GM23338 (cell line): ENCODE results near the gene TPCN2. TPM values are rescaled to one million over a fixed set of nuclear protein-coding genes. Genes with fewer than 3 reads are reported as not detected.

Experiments used
- ATAC-seq: fragments of 200-7000 bp; cut with Tn5 transposase; 3 replicates; pipeline ENCODE4 v1.9.1; 2020
- DNase-seq: peaks from one replicate; pipeline ENCODE4 v3.0.0-alpha.2; 2015; ENCODE audit warnings: low spot score
- H2AFZ ChIP-seq: fragments of 200-600 bp; sonication (generic); 2 replicates; pipeline ENCODE4 v1.8.0; 2016; ENCODE audit warnings: antibody characterized with exemption, mild to moderate bottlenecking, moderate library complexity
- H3F3A ChIP-seq: fragments of 200-600 bp; sonication (generic); replicated peaks from 2 replicates; pipeline ENCODE4 v1.8.0; 2017; ENCODE audit warnings: antibody characterized with exemption, mixed run types, low read depth
- H3K27ac ChIP-seq: fragments of 200-600 bp; sonication (generic); 2 replicates; pipeline ENCODE4 v1.6.1; 2016; ENCODE audit warnings: low read depth
- H3K27me3 ChIP-seq: fragments of 200-600 bp; sonication (generic); 2 replicates; pipeline ENCODE4 v1.8.0; 2016; ENCODE audit warnings: mild to moderate bottlenecking, mixed run types, moderate library complexity; ENCODE audit not compliant: insufficient read depth
- H3K36me3 ChIP-seq: fragments of 200-600 bp; sonication (generic); 2 replicates; pipeline ENCODE4 v1.8.0; 2016; ENCODE audit warnings: mild to moderate bottlenecking; ENCODE audit not compliant: insufficient read depth
- H3K4me1 ChIP-seq: fragments of 200-600 bp; sonication (generic); 2 replicates; pipeline ENCODE4 v1.8.0; 2016; ENCODE audit warnings: mild to moderate bottlenecking, moderate library complexity; ENCODE audit not compliant: insufficient read depth
- H3K4me2 ChIP-seq: fragments of 200-600 bp; sonication (generic); 2 replicates; pipeline ENCODE4 v1.7.1; 2017; ENCODE audit warnings: mixed run types
- H3K4me3 ChIP-seq: fragments of 200-600 bp; sonication (generic); 2 replicates; pipeline ENCODE4 v1.6.1; 2016; ENCODE audit warnings: mixed run types
- H3K79me2 ChIP-seq: fragments of 200-600 bp; sonication (generic); replicated peaks from 2 replicates; pipeline ENCODE4 v1.8.0; 2017; ENCODE audit warnings: mild to moderate bottlenecking; ENCODE audit not compliant: insufficient read depth
- H3K9me2 ChIP-seq: fragments of 200-600 bp; sonication (generic); 2 replicates; pipeline ENCODE4 v1.8.0; 2017; ENCODE audit not compliant: insufficient read depth
- H4K20me1 ChIP-seq: fragments of 200-600 bp; sonication (generic); replicated peaks from 2 replicates; pipeline ENCODE4 v1.8.0; 2017; ENCODE audit warnings: mild to moderate bottlenecking; ENCODE audit not compliant: insufficient read depth
- H3K27ac Mint-ChIP-seq: 2 replicates; pipeline ENCODE4 v1.8.0; 2020; ENCODE audit warnings: inconsistent platforms, mild to moderate bottlenecking, moderate library complexity, mixed read lengths
- H3K27me3 Mint-ChIP-seq: 3 replicates; pipeline ENCODE4 v1.8.0; 2022; ENCODE audit warnings: low read depth, mild to moderate bottlenecking, moderate library complexity, mixed read lengths, inconsistent platforms; ENCODE audit not compliant: insufficient read depth, poor library complexity
- H3K36me3 Mint-ChIP-seq: 3 replicates; pipeline ENCODE4 v1.8.0; 2021; ENCODE audit warnings: low read depth, mild to moderate bottlenecking, inconsistent platforms, moderate library complexity, mixed read lengths
- H3K4me1 Mint-ChIP-seq: 3 replicates; pipeline ENCODE4 v1.8.0; 2020; ENCODE audit warnings: mild to moderate bottlenecking, inconsistent platforms, mixed read lengths
- H3K4me3 Mint-ChIP-seq: 3 replicates; pipeline ENCODE4 v1.8.0; 2021; ENCODE audit warnings: moderate library complexity, mild to moderate bottlenecking, inconsistent platforms, mixed read lengths
- H3K9me3 Mint-ChIP-seq: 3 replicates; pipeline ENCODE4 v1.8.0; 2020; ENCODE audit warnings: moderate library complexity, mild to moderate bottlenecking, inconsistent platforms, mixed read lengths
- CREB1 ChIP-seq: fragments of 250-450 bp; sonication (Bioruptor Pico); IDR thresholded peaks from 2 replicates; pipeline ENCODE4 v1.5.0; 2020; ENCODE audit warnings: low read depth, mild to moderate bottlenecking, moderate library complexity
- ETS1 ChIP-seq: IDR thresholded peaks from 2 replicates; pipeline ENCODE4 v1.6.1; 2016; ENCODE audit warnings: antibody characterized with exemption
- EZH2 ChIP-seq: fragments of 200-600 bp; sonication (generic); IDR thresholded peaks from one replicate; pipeline ENCODE4 v1.8.0; 2017; ENCODE audit warnings: antibody characterized with exemption, mild to moderate bottlenecking, low read depth; ENCODE audit not compliant: unreplicated experiment
- EZH2phosphoT487 ChIP-seq: fragments of 200-600 bp; sonication (generic); IDR thresholded peaks from one replicate; pipeline ENCODE4 v1.8.1; 2018; ENCODE audit warnings: antibody characterized with exemption; ENCODE audit not compliant: unreplicated experiment
- JUNB ChIP-seq: IDR thresholded peaks from one replicate; pipeline ENCODE4 v1.6.1; 2016; ENCODE audit warnings: antibody characterized with exemption; ENCODE audit not compliant: unreplicated experiment
- NANOG ChIP-seq: IDR thresholded peaks from 2 replicates; pipeline ENCODE4 v1.6.1; 2016; ENCODE audit warnings: antibody characterized with exemption, borderline replicate concordance
- POLR2AphosphoS5 ChIP-seq: IDR thresholded peaks from 2 replicates; pipeline ENCODE4 v1.6.1; 2016; ENCODE audit warnings: antibody characterized with exemption, low read depth
- STAT1 ChIP-seq: IDR thresholded peaks from one replicate; pipeline ENCODE4 v1.6.1; 2016; ENCODE audit warnings: antibody characterized with exemption; ENCODE audit not compliant: unreplicated experiment
- ZNF114 ChIP-seq: fragments of 250-450 bp; sonication (Bioruptor Pico); IDR thresholded peaks from 2 replicates; pipeline ENCODE4 v1.5.0; 2020; ENCODE audit warnings: mild to moderate bottlenecking, moderate library complexity
- ZNF331 ChIP-seq: fragments of 250-450 bp; sonication (Bioruptor Pico); IDR thresholded peaks from 2 replicates; pipeline ENCODE4 v1.5.0; 2020; ENCODE audit warnings: low read depth, mild to moderate bottlenecking, moderate library complexity
- polyA plus RNA-seq: library from polyadenylated mRNA; unstranded; fragments of >200 nt; fragmentation: Nextera tagmentation; extraction: Ambion mirVana; gene quantifications from 2 replicates; pipeline ENCODE4 v1.2.1, GENCODE V29; 2016
- total RNA-seq: library from RNA; depleted of rRNA; stranded (reverse); fragments of >200 nt; shearing (Covaris generic); gene quantifications from 2 replicates; pipeline ENCODE4 v1.2.3, GENCODE V29; 2014
- TF ChIP-seq, protein P1 (sequence below), 2 experiments: fragments of 200-600 bp in 1 of 2; sonication (generic) in 1 of 2; conservative IDR thresholded peaks; 2 replicates each; pipeline versions ENCODE4 v1.5.1 to v1.6.1; 2016 to 2017; ENCODE audit warnings: antibody characterized with exemption in 2 of 2, low read depth in 2 of 2, mild to moderate bottlenecking in 2 of 2, moderate library complexity in 1 of 2
- TF ChIP-seq, protein P2 (sequence below): IDR thresholded peaks from one replicate; pipeline ENCODE4 v1.6.1; 2018; ENCODE audit warnings: antibody characterized with exemption; ENCODE audit not compliant: unreplicated experiment

TPCN2 gene
- total and polyA plus RNA-seq, 2 experiments from 2014 or later = 5.8 to 14.7 TPM

DNA sequence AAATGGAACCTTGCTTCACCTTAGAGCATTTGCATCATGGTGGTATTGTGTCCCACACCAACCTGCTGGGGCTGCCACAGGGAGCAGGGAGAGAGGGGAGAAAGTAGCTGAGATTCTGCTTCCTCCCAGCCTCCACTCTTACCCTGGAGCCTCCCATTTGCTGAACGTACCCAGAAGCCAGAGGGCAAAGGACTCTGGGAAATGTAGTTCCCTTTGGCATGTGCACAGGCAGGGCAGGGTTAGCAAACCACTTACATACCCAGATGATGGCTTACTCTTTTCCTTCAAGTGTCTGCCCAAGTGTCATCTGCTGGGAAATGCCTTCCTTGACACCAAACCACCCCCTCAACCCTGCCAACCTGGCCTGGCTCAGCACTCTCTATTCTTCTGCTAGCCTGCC, 123.9 kb downstream of the TPCN2 start:
- no peak overlapping the region for H3K4me3 Mint-ChIP-seq
- DNase-seq = peak; percentile 22
- Histone ChIP-seq H2AFZ (peak overlapping the region; percentile 81), H3K4me1 (no peaks in the 10 kb centered on the region), H3K36me3 (no peaks in the 10 kb centered on the region), H3F3A (no peaks in the 10 kb centered on the region), H3K4me2 (no peak overlapping the region), H3K79me2 (no peaks in the 10 kb centered on the region), H3K9me2 (no peaks in the 10 kb centered on the region; the same call in 1 of the 2 replicates), H3K4me3 (no peak overlapping the region), H3K27me3 (no peaks in the 10 kb centered on the region), H3K27ac (no peak overlapping the region), H4K20me1 (no peaks in the 10 kb centered on the region)
- no peak overlapping the region for H3K27ac Mint-ChIP-seq
- TF ChIP-seq ZNF331 (CRISPR knock-in tag) (no peak), ETS1 (peak; percentile 53; the same call in 1 of the 2 replicates)
- peak; percentile 62 for ATAC-seq
- H3K36me3 Mint-ChIP-seq = no peaks in the 10 kb centered on the region
- H3K4me1 Mint-ChIP-seq = no peaks in the 10 kb centered on the region
- H3K9me3 Mint-ChIP-seq = peaks cover 5% of the 10 kb centered on the region
- peaks cover 16% of the 10 kb centered on the region for H3K27me3 Mint-ChIP-seq

DNA sequence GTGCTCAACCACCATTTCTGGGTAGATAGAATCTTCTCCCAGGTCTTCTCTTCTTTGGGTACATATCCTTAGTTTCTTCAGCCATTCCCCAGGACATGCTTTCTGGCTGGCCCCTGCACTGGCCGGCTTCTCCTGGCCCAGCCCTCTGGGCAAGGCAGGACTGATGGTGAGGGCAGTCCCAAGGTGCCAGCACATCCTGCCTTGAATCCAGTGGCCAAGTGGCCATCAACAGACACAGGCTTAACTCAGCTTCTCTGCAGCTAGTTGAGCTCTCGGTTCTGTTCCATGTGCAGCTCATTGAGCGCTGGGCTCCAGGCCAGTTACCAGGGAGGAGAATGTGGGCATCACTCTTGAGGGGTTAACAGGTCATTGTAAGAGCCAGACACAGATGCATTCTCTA, 124.6 kb downstream of the TPCN2 start:
- Mint-ChIP-seq H3K4me1 (no peaks in the 10 kb centered on the region), H3K9me3 (peaks cover 5% of the 10 kb centered on the region), H3K36me3 (no peaks in the 10 kb centered on the region), H3K27ac (no peak overlapping the region), H3K4me3 (no peak overlapping the region), H3K27me3 (peaks cover 16% of the 10 kb centered on the region)
- ATAC-seq (no peak), DNase-seq (no peak)
- Histone ChIP-seq H3K27me3 (no peaks in the 10 kb centered on the region), H3K9me2 (no peaks in the 10 kb centered on the region; the same call in 1 of the 2 replicates), H3K4me1 (no peaks in the 10 kb centered on the region), H4K20me1 (no peaks in the 10 kb centered on the region), H3F3A (no peaks in the 10 kb centered on the region), H3K4me2 (no peak overlapping the region), H3K79me2 (no peaks in the 10 kb centered on the region), H2AFZ (no peak overlapping the region), H3K36me3 (no peaks in the 10 kb centered on the region), H3K4me3 (no peak overlapping the region), H3K27ac (no peak overlapping the region)
- TF ChIP-seq, protein P1, sequence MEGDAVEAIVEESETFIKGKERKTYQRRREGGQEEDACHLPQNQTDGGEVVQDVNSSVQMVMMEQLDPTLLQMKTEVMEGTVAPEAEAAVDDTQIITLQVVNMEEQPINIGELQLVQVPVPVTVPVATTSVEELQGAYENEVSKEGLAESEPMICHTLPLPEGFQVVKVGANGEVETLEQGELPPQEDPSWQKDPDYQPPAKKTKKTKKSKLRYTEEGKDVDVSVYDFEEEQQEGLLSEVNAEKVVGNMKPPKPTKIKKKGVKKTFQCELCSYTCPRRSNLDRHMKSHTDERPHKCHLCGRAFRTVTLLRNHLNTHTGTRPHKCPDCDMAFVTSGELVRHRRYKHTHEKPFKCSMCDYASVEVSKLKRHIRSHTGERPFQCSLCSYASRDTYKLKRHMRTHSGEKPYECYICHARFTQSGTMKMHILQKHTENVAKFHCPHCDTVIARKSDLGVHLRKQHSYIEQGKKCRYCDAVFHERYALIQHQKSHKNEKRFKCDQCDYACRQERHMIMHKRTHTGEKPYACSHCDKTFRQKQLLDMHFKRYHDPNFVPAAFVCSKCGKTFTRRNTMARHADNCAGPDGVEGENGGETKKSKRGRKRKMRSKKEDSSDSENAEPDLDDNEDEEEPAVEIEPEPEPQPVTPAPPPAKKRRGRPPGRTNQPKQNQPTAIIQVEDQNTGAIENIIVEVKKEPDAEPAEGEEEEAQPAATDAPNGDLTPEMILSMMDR (conservative IDR thresholded peaks at IDR 0.05; ENCODE audit: low read depth in 2 of 2) = no peak
- TF ChIP-seq ZNF114 (CRISPR knock-in tag) (no peak), NANOG (no peak), CREB1 (CRISPR knock-in tag) (no peak), EZH2 (no peak), ETS1 (no peak), JUNB (no peak), EZH2phosphoT487 (no peak), STAT1 (no peak), POLR2AphosphoS5 (no peak)
- TF ChIP-seq, protein P2, sequence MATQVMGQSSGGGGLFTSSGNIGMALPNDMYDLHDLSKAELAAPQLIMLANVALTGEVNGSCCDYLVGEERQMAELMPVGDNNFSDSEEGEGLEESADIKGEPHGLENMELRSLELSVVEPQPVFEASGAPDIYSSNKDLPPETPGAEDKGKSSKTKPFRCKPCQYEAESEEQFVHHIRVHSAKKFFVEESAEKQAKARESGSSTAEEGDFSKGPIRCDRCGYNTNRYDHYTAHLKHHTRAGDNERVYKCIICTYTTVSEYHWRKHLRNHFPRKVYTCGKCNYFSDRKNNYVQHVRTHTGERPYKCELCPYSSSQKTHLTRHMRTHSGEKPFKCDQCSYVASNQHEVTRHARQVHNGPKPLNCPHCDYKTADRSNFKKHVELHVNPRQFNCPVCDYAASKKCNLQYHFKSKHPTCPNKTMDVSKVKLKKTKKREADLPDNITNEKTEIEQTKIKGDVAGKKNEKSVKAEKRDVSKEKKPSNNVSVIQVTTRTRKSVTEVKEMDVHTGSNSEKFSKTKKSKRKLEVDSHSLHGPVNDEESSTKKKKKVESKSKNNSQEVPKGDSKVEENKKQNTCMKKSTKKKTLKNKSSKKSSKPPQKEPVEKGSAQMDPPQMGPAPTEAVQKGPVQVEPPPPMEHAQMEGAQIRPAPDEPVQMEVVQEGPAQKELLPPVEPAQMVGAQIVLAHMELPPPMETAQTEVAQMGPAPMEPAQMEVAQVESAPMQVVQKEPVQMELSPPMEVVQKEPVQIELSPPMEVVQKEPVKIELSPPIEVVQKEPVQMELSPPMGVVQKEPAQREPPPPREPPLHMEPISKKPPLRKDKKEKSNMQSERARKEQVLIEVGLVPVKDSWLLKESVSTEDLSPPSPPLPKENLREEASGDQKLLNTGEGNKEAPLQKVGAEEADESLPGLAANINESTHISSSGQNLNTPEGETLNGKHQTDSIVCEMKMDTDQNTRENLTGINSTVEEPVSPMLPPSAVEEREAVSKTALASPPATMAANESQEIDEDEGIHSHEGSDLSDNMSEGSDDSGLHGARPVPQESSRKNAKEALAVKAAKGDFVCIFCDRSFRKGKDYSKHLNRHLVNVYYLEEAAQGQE = no peak
